ENCODE data around the gene ATP2C1.
"Not testable (repeated sequence)": the region's sequence is repeated elsewhere in the genome, so short reads cannot be mapped to it uniquely, and the experiment has no call there.

Gene ATP2C1

DNA sequence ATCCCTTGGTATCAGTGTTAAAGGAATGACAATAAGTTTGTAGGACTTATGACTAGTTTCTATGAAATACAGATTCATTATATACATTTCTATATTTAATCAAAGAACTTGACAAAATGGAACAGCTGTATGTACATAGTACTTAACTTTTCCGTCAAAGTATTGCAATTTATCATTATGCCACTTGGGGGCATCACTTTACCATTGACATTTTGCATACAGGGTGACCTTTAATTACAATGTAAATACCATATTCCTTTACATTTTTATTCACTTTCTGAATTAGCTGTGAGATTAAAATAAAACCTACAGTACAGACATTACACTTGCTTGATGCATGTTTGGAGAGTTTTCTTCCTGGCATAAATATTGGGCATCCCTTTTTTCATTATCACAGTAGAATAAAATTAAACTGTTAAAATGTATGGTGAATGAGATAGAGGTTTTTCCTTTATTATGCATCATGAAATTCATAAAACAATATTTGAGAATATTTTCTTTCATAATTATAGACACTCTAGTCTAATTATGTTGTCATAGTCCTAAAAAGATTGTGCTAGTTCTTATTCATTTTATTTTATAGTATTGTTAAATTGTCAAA is 139.7 kb downstream of the ATP2C1 start:
- Histone ChIP-seq H3K4me1 (ENCODE audit: control insufficient read depth in 1 of 2, insufficient read depth in 1 of 2, low read depth in 1 of 2, low read length in 1 of 2) (no peaks in the 10 kb centered on the region), H3K9me3 (no peaks in the 10 kb centered on the region), H3K4me3 (ENCODE audit: low read depth in 1 of 2, low read length in 1 of 2) (no peak overlapping the region), H3K27ac (no peak overlapping the region), H3K27me3 (no peaks in the 10 kb centered on the region), H3K36me3 (no peaks in the 10 kb centered on the region)
- TF ChIP-seq, protein P1, sequence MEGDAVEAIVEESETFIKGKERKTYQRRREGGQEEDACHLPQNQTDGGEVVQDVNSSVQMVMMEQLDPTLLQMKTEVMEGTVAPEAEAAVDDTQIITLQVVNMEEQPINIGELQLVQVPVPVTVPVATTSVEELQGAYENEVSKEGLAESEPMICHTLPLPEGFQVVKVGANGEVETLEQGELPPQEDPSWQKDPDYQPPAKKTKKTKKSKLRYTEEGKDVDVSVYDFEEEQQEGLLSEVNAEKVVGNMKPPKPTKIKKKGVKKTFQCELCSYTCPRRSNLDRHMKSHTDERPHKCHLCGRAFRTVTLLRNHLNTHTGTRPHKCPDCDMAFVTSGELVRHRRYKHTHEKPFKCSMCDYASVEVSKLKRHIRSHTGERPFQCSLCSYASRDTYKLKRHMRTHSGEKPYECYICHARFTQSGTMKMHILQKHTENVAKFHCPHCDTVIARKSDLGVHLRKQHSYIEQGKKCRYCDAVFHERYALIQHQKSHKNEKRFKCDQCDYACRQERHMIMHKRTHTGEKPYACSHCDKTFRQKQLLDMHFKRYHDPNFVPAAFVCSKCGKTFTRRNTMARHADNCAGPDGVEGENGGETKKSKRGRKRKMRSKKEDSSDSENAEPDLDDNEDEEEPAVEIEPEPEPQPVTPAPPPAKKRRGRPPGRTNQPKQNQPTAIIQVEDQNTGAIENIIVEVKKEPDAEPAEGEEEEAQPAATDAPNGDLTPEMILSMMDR (IDR thresholded peaks at IDR 0.05) = peak; percentile 45

DNA sequence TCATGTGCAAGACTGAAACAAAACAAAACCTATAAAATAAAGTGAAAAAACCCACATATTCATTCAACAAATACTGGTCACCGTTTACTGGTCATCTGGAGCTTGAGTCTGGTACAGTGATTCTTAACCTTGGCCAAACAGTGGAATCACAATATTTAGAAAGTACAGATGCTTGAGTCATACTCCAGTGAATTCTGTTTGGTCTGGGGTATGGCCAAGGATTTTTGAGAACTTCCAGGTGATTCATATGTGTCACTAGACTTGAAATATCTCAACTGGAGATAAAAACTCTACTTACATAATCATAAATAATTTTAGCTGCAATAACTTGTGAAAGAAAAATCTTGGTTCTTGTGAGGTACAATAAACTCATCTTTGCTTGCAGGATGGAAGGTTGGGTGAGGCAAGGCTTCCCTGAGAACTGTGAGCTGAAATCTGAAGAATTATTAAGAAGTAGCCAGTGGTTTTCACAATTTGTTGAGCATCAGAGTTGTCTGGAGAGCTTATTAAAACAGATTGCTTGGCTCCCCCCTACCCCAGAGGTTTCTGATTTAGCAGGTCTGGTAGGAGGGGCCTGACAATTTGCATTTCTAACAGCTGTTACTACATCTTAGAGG is 142.4 kb downstream of the ATP2C1 start:
- Histone ChIP-seq H3K27ac (no peak overlapping the region), H3K9me3 (no peaks in the 10 kb centered on the region), H3K27me3 (no peaks in the 10 kb centered on the region), H3K4me1 (ENCODE audit: control insufficient read depth in 1 of 2, insufficient read depth in 1 of 2, low read depth in 1 of 2, low read length in 1 of 2) (no peaks in the 10 kb centered on the region), H3K4me3 (ENCODE audit: low read depth in 1 of 2, low read length in 1 of 2) (no peak overlapping the region), H3K36me3 (no peaks in the 10 kb centered on the region)
- TF ChIP-seq, protein P1 (IDR thresholded peaks at IDR 0.05) = no peak

DNA sequence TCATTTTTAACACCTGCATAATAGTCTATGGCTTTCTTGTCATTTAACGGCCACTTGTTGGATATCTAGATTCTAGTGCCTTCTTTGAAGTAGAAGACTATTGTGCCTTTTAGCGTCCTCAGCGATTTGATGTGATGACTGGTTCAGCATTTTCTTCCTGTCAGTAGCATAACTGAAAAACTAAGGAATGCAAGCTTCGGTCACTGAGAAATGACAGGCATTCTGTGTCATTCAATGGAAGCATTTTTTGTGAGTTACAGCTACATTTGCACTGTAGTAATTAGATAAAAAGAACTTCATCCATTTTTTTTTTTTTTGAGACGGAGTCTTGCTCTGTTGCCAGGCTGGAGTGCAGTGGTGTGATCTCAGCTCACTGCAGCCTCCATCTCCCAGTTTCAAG is 143.1 kb downstream of the ATP2C1 start:
- Histone ChIP-seq H3K4me3 (ENCODE audit: low read depth in 1 of 2, low read length in 1 of 2) (no peak overlapping the region), H3K27ac (no peak overlapping the region), H3K4me1 (ENCODE audit: control insufficient read depth in 1 of 2, insufficient read depth in 1 of 2, low read depth in 1 of 2, low read length in 1 of 2) (no peaks in the 10 kb centered on the region), H3K36me3 (no peaks in the 10 kb centered on the region), H3K27me3 (no peaks in the 10 kb centered on the region), H3K9me3 (no peaks in the 10 kb centered on the region)
- TF ChIP-seq, protein P1 (IDR thresholded peaks at IDR 0.05) = no peak

GRCh38 chr3:131038326-131038725 is 144.4 kb downstream of the ATP2C1 start:
- TF ChIP-seq, protein P1 (IDR thresholded peaks at IDR 0.05) = no peak
- Histone ChIP-seq H3K27me3 (no peaks in the 10 kb centered on the region), H3K27ac (no peak overlapping the region), H3K4me1 (ENCODE audit: control insufficient read depth in 1 of 2, insufficient read depth in 1 of 2, low read depth in 1 of 2, low read length in 1 of 2) (no peaks in the 10 kb centered on the region), H3K4me3 (ENCODE audit: low read depth in 1 of 2, low read length in 1 of 2) (no peak overlapping the region), H3K36me3 (no peaks in the 10 kb centered on the region), H3K9me3 (no peaks in the 10 kb centered on the region)

DNA sequence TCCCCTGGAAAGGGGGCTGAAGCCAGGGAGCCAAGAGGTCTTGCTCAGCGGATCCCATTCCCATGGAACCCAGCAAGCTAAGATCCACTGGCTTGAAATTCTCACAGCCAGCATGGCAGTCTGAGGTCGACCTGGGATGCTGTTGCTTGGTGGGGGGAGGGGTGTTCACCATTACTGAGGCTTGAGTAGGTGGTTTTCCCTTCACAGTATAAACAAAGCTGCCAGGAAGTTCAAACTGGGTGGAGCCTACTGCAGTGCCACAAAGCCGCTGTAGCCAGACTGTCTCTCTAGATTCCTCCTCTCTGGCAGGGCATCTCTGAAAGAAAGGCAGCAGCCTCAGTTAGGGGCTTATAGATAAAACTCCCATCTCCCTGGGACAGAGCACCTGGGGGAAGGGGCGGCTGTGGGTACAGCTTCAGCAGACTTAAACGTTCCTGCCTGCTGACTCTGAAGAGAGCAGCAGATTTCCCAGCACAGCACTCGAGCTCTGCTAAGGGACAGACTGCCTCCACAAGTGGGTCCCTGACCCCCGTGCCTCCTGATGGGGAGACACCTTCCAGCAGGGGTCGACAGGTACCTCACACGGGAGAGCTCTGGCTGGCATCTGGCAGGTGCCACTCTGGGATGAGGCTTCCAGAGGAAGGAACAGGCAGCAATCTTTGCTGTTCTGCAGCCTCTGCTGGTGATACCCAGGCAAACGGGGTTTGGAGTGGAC is 148.5 kb downstream of the ATP2C1 start:
- H3K27ac ChIP-seq = not testable (repeated sequence)

DNA sequence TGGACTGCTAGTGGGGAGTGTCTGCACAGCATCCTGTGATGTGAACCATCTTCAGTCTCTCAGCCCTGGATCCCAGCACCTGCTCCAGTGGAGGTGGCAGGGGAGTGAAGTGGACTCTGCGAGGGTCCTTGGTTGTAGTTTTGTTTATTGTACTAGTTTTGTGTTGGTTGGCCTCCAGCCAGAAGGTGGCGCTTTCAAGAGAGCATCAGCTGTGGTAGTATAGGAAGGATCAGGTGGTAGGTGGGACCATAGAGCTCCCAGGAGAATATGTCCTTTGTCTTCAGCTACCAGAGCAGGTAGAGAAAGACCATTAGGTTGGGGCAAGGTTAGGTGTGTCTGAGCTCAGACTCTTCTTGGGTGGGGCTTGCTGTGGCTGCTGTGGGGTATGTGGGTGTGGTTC is 153.7 kb downstream of the ATP2C1 start:
- Histone ChIP-seq H3K9me3 (no peaks in the 10 kb centered on the region), H3K4me3 (ENCODE audit: low read depth in 1 of 2, low read length in 1 of 2) (no peak overlapping the region), H3K27ac (no peak overlapping the region), H3K36me3 (no peaks in the 10 kb centered on the region), H3K27me3 (no peaks in the 10 kb centered on the region), H3K4me1 (ENCODE audit: control insufficient read depth in 1 of 2, insufficient read depth in 1 of 2, low read depth in 1 of 2, low read length in 1 of 2) (no peaks in the 10 kb centered on the region)
- TF ChIP-seq, protein P1 (IDR thresholded peaks at IDR 0.05) = no peak

More for the DNA sequence above, 148.5 kb downstream of the ATP2C1 start:
- not testable (repeated sequence) for H3K9me3 ChIP-seq; H3K27me3 ChIP-seq; H3K36me3 ChIP-seq; H3K4me3 ChIP-seq (ENCODE audit: low read depth in 1 of 2, low read length in 1 of 2); H3K4me1 ChIP-seq (ENCODE audit: control insufficient read depth in 1 of 2, insufficient read depth in 1 of 2, low read depth in 1 of 2, low read length in 1 of 2)

All from neutrophil (primary cell).